K562 (cell line): ENCODE results near the gene GPX6. TPM values are rescaled to one million over a fixed set of nuclear protein-coding genes. Genes with fewer than 3 reads are reported as not detected.

Source experiments
- GTF2E2 ChIP-seq: fragments of 200-800 bp; sonication (Bioruptor generic); IDR thresholded peaks from 2 replicates; pipeline ENCODE4 v1.6.1; 2016; ENCODE audit warnings: missing genetic modification characterization, missing compliant biosample characterization
- MAFF ChIP-seq: IDR thresholded peaks from 2 replicates; pipeline ENCODE4 v1.6.1; 2012; ENCODE audit warnings: low read length, improper control_type of control experiment
- MTA2 ChIP-seq: fragments of 450-650 bp; IDR thresholded peaks from 2 replicates; pipeline ENCODE4 v1.6.1; 2016; ENCODE audit warnings: low read depth
- SREBF1 ChIP-seq: fragments of 150-350 bp; IDR thresholded peaks from 2 replicates; pipeline ENCODE4 v1.6.1; 2014; ENCODE audit warnings: antibody characterized with exemption, low read depth, low read length, borderline replicate concordance
- STAT5B ChIP-seq: fragments of 250-450 bp; sonication (Bioruptor Pico); IDR thresholded peaks from 2 replicates; pipeline ENCODE4 v1.8.0; 2021; ENCODE audit warnings: mild to moderate bottlenecking, inconsistent platforms
- TBL1XR1 ChIP-seq, 2 experiments: IDR thresholded peaks; 2 replicates each; pipeline ENCODE4 v1.6.1; 2012; ENCODE audit warnings: improper control_type of control experiment in 2 of 2, low read length in 2 of 2, mild to moderate bottlenecking in 1 of 2
- TEAD2 ChIP-seq: fragments of 450-650 bp; IDR thresholded peaks from 2 replicates; pipeline ENCODE4 v1.6.1; 2016; ENCODE audit warnings: missing genetic modification characterization, control low read depth, missing compliant biosample characterization
- TSC22D4 ChIP-seq: fragments of 450-650 bp; IDR thresholded peaks from 2 replicates; pipeline ENCODE4 v1.6.1; 2016; ENCODE audit warnings: missing genetic modification characterization, missing biosample characterization, control low read depth
- ZBTB7A ChIP-seq: IDR thresholded peaks from 2 replicates; pipeline ENCODE4 v1.6.1; 2011; ENCODE audit warnings: low read depth, mild to moderate bottlenecking, low read length, moderate library complexity, borderline replicate concordance; ENCODE audit not compliant: control insufficient read depth
- polyA plus RNA-seq, 8 experiments: library from polyadenylated mRNA; depleted of rRNA in 4 of 8; stranded (reverse) in 5 of 8; unstranded in 3 of 8; fragments of >200 nt; fragmentation: Nextera tagmentation in 2 of 8; fragmentation: Illumina TruSeq in 1 of 8; extraction: Ambion mirVana in 2 of 8; extraction: Trizol in 1 of 8; gene quantifications; 2 replicates each; pipeline versions ENCODE4 v1.2.1 to v1.2.3, GENCODE V29; 2011 to 2014; ENCODE audit warnings: inconsistent platforms in 1 of 8, missing spikeins in 1 of 8
- total RNA-seq, 7 experiments: library from RNA; depleted of rRNA in 6 of 7; stranded (reverse); fragments of >200 nt in 6 of 7; fragmentation: Illumina TruSeq in 2 of 7; extraction: Trizol in 2 of 7; gene quantifications; 2 replicates each; pipeline versions ENCODE4 v1.2.1 to v1.2.3, GENCODE V29; 2011 to 2021; ENCODE audit warnings: low replicate concordance in 1 of 7
- TF ChIP-seq, protein P1 (sequence below): sonication (generic); formaldehyde crosslinking; IDR thresholded peaks from 2 replicates; pipeline ENCODE4 v1.8.0; 2022; ENCODE audit warnings: mild to moderate bottlenecking, missing genetic modification reagents
- TF ChIP-seq, protein P2 (sequence below), 2 experiments: fragments of 450-650 bp in 1 of 2; sonication (generic) in 1 of 2; formaldehyde crosslinking in 1 of 2; IDR thresholded peaks; 2 replicates each; pipeline versions ENCODE4 v1.7.1 to v1.9.0; 2016 to 2022; ENCODE audit warnings: inconsistent platforms in 1 of 2, mild to moderate bottlenecking in 1 of 2, missing genetic modification reagents in 1 of 2
- TF ChIP-seq, protein P3 (sequence below): fragments of 250-450 bp; sonication (Bioruptor Pico); IDR thresholded peaks from 2 replicates; pipeline ENCODE4 v1.8.0; 2021; ENCODE audit warnings: moderate library complexity, mild to moderate bottlenecking, inconsistent platforms

The GPX6 gene
- total and polyA plus RNA-seq, 9 of the 15 experiments (the other 6 are each of a cell fraction or from before 2014, with no cell fraction given) = not detected

DNA sequence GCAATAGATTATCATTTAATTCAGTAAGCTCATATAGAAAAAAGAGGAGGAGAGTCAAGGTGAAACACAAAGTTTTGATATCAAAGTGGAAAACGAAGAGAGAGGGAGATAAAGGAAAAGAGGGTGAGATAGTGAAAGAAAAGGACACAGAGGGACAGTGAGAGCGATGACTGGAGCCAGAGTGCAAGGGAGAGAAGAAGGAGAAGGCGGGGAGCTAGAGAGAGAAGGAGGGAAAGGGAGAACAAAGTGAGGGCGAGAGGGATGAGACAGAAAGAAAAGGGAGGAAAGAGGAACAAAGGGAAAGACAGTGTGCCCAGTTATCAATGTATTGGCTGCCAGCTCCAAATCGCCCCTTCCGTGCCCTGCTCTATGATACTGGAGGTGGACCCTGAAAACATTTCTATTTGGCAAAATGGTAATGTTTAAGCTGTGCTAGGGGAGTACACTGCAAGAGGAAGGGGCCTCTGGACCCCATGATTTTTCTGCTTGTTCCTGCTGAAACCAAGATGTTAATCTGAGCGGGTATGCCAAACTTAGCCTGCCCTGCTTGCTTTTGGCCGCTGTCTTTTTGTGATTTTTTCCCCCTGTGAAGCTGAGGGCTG, 37.9 kb upstream of the GPX6 start (continued):
- TF ChIP-seq, protein P1, sequence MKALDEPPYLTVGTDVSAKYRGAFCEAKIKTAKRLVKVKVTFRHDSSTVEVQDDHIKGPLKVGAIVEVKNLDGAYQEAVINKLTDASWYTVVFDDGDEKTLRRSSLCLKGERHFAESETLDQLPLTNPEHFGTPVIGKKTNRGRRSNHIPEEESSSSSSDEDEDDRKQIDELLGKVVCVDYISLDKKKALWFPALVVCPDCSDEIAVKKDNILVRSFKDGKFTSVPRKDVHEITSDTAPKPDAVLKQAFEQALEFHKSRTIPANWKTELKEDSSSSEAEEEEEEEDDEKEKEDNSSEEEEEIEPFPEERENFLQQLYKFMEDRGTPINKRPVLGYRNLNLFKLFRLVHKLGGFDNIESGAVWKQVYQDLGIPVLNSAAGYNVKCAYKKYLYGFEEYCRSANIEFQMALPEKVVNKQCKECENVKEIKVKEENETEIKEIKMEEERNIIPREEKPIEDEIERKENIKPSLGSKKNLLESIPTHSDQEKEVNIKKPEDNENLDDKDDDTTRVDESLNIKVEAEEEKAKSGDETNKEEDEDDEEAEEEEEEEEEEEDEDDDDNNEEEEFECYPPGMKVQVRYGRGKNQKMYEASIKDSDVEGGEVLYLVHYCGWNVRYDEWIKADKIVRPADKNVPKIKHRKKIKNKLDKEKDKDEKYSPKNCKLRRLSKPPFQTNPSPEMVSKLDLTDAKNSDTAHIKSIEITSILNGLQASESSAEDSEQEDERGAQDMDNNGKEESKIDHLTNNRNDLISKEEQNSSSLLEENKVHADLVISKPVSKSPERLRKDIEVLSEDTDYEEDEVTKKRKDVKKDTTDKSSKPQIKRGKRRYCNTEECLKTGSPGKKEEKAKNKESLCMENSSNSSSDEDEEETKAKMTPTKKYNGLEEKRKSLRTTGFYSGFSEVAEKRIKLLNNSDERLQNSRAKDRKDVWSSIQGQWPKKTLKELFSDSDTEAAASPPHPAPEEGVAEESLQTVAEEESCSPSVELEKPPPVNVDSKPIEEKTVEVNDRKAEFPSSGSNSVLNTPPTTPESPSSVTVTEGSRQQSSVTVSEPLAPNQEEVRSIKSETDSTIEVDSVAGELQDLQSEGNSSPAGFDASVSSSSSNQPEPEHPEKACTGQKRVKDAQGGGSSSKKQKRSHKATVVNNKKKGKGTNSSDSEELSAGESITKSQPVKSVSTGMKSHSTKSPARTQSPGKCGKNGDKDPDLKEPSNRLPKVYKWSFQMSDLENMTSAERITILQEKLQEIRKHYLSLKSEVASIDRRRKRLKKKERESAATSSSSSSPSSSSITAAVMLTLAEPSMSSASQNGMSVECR (CRISPR knock-in tag) = no peak
- no peak; the same call in 1 of the 2 replicates for TF ChIP-seq TSC22D4
- TF ChIP-seq MTA2 = peak; percentile 58
- TF ChIP-seq TEAD2 (tag) = 0 out of 2 replicates have a peak, but pooled peaks have one; percentile 6
- no peak for TF ChIP-seq SREBF1
- TF ChIP-seq, protein P2, sequence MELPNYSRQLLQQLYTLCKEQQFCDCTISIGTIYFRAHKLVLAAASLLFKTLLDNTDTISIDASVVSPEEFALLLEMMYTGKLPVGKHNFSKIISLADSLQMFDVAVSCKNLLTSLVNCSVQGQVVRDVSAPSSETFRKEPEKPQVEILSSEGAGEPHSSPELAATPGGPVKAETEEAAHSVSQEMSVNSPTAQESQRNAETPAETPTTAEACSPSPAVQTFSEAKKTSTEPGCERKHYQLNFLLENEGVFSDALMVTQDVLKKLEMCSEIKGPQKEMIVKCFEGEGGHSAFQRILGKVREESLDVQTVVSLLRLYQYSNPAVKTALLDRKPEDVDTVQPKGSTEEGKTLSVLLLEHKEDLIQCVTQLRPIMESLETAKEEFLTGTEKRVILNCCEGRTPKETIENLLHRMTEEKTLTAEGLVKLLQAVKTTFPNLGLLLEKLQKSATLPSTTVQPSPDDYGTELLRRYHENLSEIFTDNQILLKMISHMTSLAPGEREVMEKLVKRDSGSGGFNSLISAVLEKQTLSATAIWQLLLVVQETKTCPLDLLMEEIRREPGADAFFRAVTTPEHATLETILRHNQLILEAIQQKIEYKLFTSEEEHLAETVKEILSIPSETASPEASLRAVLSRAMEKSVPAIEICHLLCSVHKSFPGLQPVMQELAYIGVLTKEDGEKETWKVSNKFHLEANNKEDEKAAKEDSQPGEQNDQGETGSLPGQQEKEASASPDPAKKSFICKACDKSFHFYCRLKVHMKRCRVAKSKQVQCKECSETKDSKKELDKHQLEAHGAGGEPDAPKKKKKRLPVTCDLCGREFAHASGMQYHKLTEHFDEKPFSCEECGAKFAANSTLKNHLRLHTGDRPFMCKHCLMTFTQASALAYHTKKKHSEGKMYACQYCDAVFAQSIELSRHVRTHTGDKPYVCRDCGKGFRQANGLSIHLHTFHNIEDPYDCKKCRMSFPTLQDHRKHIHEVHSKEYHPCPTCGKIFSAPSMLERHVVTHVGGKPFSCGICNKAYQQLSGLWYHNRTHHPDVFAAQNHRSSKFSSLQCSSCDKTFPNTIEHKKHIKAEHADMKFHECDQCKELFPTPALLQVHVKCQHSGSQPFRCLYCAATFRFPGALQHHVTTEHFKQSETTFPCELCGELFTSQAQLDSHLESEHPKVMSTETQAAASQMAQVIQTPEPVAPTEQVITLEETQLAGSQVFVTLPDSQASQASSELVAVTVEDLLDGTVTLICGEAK (IDR thresholded peaks at IDR 0.05) = peak; percentile 50; the same call in 1 of the 2 replicates
- TF ChIP-seq, protein P2 (CRISPR knock-in tag; IDR thresholded peaks at IDR 0.05) = no peak
- TF ChIP-seq MAFF = no peak
- peak; percentile 58 for TF ChIP-seq ZBTB7A
- TF ChIP-seq GTF2E2 (tag) = no peak
- no peak for TF ChIP-seq TBL1XR1 (IDR thresholded peaks at IDR 0.05; ENCODE audit: low read length in 2 of 2)
- no peak for TF ChIP-seq STAT5B (CRISPR knock-in tag)
- TF ChIP-seq, protein P3, sequence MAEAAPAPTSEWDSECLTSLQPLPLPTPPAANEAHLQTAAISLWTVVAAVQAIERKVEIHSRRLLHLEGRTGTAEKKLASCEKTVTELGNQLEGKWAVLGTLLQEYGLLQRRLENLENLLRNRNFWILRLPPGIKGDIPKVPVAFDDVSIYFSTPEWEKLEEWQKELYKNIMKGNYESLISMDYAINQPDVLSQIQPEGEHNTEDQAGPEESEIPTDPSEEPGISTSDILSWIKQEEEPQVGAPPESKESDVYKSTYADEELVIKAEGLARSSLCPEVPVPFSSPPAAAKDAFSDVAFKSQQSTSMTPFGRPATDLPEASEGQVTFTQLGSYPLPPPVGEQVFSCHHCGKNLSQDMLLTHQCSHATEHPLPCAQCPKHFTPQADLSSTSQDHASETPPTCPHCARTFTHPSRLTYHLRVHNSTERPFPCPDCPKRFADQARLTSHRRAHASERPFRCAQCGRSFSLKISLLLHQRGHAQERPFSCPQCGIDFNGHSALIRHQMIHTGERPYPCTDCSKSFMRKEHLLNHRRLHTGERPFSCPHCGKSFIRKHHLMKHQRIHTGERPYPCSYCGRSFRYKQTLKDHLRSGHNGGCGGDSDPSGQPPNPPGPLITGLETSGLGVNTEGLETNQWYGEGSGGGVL (CRISPR knock-in tag) = no peak
